Left lobe of liver (tissue), 2 donors: ENCODE data around the gene PTCD2. TPM values are rescaled to one million over a fixed set of nuclear protein-coding genes. Genes with fewer than 3 reads are reported as not detected.

Experiments used
- ATAC-seq: fragments of 200-7000 bp; cut with Tn5 transposase; one replicate; pipeline ENCODE4 v1.9.1; 2020; ENCODE audit warnings: mild to moderate bottlenecking, moderate library complexity
- DNase-seq: peaks from one replicate; pipeline ENCODE4 v3.0.0-alpha.2; 2020; ENCODE audit warnings: low spot score
- total RNA-seq: library from RNA; stranded (reverse); gene quantifications from one replicate; pipeline ENCODE4 v1.2.1, GENCODE V29; 2021
- donor health status: DM: no; HTN: no; CAD: no; lungs with moderate emphysema.
- donor health status: DM: no; HTN: yes; CAD: no.

The PTCD2 gene
- total RNA-seq: 6.5 TPM

DNA sequence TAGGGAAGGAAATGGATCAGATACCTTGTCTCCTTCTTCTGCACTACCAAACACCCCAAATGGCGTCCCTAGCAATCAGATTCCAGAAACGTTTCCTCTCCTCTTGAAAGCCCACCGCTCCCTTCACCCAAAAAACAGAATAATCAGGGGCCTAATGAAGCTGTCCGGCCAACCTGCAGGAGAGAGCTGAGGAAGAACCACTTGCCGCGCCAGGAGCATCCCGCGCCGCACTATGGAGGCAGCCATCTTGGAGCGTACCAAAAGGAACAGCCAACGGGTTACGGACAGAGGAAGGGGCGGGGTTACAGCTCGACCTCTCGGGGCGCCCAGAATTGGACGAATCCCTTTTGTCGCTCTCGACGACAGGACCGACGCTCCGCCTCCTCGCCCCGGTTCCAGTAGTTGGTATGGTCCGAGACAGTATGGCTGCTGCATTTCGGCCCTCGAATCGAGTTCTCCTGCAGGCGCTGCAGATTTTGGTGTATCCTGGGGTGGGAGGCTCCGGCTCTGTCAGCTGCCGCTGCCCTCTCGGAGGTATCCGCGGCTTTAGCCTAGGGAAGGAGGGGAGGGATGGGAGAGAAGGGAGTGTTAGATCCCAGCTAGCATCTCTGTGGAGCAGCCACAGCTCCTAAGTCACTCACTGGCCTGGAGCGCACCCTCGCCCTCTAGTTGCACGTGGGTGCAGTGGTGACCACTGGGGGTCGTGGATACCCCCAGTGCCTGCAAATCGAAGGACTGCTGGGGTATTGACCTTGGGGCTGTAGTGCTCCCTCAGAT is at the start of gene PTCD2, which contains the start of gene MRPS27:
PTCD2 (plus strand) TSS at position 398 of the 777 bp plus-strand sequence; CDS start at position 408, 10 bp downstream.
MRPS27 (minus strand) TSS at position 265 of the 777 bp plus-strand sequence; CDS start at position 246, 19 bp downstream.
- ATAC-seq (peak; percentile 99), DNase-seq (peak; percentile 95)

DNA sequence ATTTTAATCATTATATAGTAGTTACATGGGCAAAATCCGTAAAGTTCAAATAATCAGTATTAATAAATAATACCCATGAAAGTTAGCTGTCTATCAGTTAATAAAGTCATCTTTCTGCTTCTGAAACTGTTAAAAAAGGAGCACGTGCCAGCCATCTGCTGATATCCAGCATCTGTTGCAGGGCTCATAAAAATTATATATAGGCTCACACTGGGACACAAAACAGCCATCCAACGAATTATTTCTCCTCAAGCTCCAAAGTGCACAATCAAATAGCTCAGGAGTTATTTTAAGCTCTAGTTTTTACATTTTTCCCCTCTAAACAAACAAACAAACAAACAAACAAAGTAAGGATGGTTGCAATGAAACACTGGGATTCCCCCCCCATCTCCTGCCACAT is 48.5 kb upstream of the PTCD2 start:
- no peak for DNase-seq

GRCh38 chr5:72272398-72272797 is 47.8 kb upstream of the PTCD2 start:
- ATAC-seq: no peak
- no peak for DNase-seq

More for the DNA sequence above, 48.5 kb upstream of the PTCD2 start:
- no peak for ATAC-seq

- no peak for ATAC-seq
- DNase-seq: no peak
These were observed 46.6 kb upstream of the PTCD2 start for GRCh38 chr5:72273547-72273946.

- ATAC-seq (no peak), DNase-seq (no peak)
These were observed 43.9 kb upstream of the PTCD2 start for GRCh38 chr5:72276219-72276752.

- ATAC-seq (no peak), DNase-seq (no peak)
These were observed 39.5 kb upstream of the PTCD2 start for GRCh38 chr5:72280581-72281069.

DNA sequence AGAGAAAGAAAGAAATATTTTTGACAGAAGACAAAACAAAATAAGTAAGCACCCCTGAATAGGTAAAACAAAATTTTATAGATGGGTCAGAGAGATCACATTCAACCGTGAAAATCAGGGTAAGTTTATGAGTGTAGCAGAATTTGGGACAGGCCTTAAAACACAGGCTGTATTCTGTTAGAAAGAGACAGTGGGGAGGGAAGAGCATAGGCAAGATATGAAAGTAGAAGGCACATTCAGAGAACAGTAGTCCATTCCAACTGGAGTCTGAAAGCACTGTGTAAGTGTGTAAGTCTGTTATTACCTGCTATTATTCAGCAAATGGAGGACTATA is 38.8 kb upstream of the PTCD2 start:
- no peak for DNase-seq
- ATAC-seq: no peak

DNA sequence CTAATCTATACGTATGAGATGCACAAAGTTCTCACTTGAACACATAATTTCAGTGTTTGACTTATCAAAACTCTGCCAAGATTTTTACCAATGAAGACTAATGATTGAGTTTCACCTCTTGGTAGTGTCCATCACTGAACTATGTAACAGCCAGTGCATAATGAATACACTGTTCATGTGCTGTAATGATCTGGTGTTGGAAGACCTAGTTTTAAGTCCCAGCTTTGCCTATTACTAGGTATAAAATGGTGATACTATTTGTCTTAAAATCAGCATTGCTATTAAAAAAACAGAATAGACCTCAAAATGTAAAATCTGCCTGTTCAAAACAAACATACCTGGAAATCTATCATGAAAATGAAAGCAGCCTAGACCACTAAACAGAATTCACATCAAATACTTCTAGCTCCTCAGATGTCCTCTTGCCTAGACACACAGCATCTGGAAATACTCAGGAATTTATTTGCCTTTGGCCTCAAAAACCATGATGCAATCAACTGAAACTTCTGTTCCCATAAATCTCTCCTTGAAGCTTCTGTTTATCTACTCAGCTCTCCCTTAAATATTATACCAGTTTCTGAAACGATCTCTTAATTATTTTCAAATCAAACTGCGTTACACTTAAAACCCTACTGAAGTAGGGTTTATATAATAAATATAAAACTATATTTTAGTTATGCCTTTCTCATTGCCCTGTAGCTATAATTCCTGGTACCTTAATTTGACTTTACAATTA is 38.2 kb upstream of the PTCD2 start:
- DNase-seq: no peak
- no peak for ATAC-seq

GRCh38 chr5:72282878-72283277 is 37.3 kb upstream of the PTCD2 start:
- DNase-seq (no peak), ATAC-seq (no peak)

DNA sequence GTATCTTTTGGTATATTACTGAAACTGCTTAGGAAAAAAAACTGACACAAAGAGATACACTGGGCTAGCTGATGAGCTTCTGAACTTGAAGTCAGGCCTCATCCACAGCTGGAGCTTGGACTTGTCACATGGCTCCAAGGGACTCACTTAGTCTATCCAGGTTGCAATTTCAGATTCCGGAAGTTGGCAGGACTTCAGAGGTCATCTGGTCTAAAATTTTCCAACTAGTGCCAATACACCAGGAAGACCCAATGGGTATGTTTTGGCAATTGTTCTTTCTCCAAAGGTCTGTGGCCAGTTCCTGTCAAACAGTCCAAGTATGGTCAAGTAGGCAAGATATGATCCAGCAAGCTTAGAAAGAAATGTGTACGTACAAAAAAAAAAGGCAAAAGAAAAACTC is 36.8 kb upstream of the PTCD2 start:
- ATAC-seq: peak; percentile 79
- DNase-seq: peak; percentile 53

GRCh38 chr5:72284559-72285423 is 35.4 kb upstream of the PTCD2 start:
- ATAC-seq (no peak), DNase-seq (no peak)

GRCh38 chr5:72285424-72285821 is 34.8 kb upstream of the PTCD2 start:
- DNase-seq: no peak
- no peak for ATAC-seq

DNA sequence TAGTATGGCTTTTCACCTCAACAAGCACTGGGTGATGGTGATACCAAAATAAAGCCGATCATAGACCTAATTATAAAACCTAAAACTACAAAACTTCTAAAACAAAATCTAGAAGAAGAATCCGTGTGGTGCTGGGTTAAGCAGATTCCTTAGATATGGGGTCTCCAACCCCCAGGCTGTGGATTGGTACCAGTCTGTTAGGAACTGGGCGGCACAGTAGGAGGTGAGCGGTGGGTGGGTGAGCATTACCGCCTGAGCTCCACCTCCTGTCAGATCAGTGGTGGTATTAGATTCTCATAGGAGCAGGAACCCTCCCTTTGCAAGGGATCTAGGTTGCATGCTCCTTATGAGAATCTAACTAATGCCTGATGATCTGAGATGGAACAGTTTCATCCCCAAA is 33.4 kb upstream of the PTCD2 start:
- no peak for DNase-seq

GRCh38 chr5:72288924-72289323 is 31.2 kb upstream of the PTCD2 start:
- DNase-seq: no peak
- ATAC-seq: no peak

More for the DNA sequence above, 33.4 kb upstream of the PTCD2 start:
- ATAC-seq: no peak

GRCh38 chr5:72290356-72291133 is 29.6 kb upstream of the PTCD2 start:
- no peak for ATAC-seq
- DNase-seq: no peak

- ATAC-seq: no peak
- DNase-seq: no peak
These were observed 28.6 kb upstream of the PTCD2 start for GRCh38 chr5:72291601-72292000.

DNA sequence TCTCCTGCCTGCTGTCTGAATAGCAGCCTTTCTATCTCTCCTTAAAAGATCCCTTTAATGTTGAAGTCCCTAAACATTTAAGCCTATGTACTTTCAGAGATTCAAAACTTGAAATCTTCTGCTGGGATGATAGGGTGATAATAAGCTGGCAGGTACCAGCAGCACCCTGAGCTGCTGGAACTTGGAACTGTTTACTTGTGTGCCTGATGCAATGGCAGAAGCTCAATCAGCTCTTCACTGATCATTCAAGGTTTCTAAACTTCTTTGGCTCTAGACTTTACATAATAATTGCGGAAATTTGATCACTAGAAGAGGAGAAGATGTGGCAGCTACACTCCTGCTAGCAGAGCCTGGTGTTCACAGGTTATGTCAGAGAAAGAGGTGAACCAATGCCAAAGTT is 27.8 kb upstream of the PTCD2 start:
- peak; percentile 63 for ATAC-seq
- no peak for DNase-seq

- no peak for DNase-seq
- ATAC-seq: no peak
These were observed 26.6 kb upstream of the PTCD2 start for GRCh38 chr5:72293495-72294055.

- ATAC-seq (no peak), DNase-seq (no peak)
These were observed 25.7 kb upstream of the PTCD2 start for GRCh38 chr5:72294473-72294872.

DNA sequence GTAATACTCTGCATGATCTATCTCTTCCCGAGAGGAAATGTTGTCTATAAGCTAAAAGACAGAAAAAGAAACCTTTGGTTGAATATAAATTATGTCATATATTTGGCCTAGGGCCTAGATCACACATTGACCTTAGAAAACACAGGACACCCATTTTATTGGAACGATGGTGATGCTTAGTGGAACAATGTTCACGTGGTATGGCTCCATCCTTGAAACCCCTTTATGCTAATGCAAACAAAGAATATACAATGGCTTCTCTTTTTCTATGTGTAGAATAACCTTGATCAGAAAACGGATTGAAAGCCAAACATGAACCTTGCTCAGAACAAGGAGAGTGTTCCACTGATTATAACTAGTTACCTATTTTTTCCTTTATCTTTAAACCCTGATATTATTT is 24.6 kb upstream of the PTCD2 start:
- ATAC-seq (no peak), DNase-seq (no peak)
